H1 (cell line): ENCODE results near the gene COL8A1. TPM values are rescaled to one million over a fixed set of nuclear protein-coding genes. Genes with fewer than 3 reads are reported as not detected.

Experiments used
- CTCF ChIA-PET: fragments of 300-600 bp; sonication (Branson Sonifier 250); formaldehyde crosslinking; loops from one replicate; lab custom pipeline; 2021; ENCODE audit not compliant: partially characterized antibody; lab: Charles Lee
- POLR2A ChIA-PET: fragments of 300-600 bp; sonication (Branson Sonifier 250); formaldehyde crosslinking; loops from one replicate; lab custom pipeline; 2021; ENCODE audit warnings: inconsistent platforms; ENCODE audit not compliant: partially characterized antibody; lab: Charles Lee
- DNase-seq, 2 experiments: peaks; one replicate each; pipeline versions ENCODE4 v3.0.0 to v3.0.0-alpha.2; 2010 to 2022; ENCODE audit warnings: low spot score in 2 of 2, low read depth in 1 of 2, mixed read lengths in 1 of 2
- FAIRE-seq: peaks from 2 replicates; lab custom pipeline; 2011; peaks lifted over from hg19 to GRCh38; lab: Jason Lieb, UNC
- H2AFZ ChIP-seq: 2 replicates; pipeline ENCODE4 v1.8.1; 2012; ENCODE audit warnings: low read length, inconsistent platforms
- H2AK5ac ChIP-seq: 2 replicates; pipeline ENCODE4 v1.6.1; 2013; ENCODE audit warnings: low read depth, low read length
- H2BK120ac ChIP-seq: replicated peaks from 2 replicates; pipeline ENCODE3; 2013; ENCODE audit warnings: low read depth, low read length, inconsistent platforms
- H2BK12ac ChIP-seq: 2 replicates; pipeline ENCODE4 v1.6.1; 2013; ENCODE audit warnings: low read depth, low read length
- H2BK15ac ChIP-seq: 2 replicates; pipeline ENCODE4 v1.6.1; 2013; ENCODE audit warnings: low read length
- H2BK20ac ChIP-seq: 2 replicates; pipeline ENCODE4 v1.6.1; 2013; ENCODE audit warnings: low read length
- H2BK5ac ChIP-seq: 2 replicates; pipeline ENCODE4 v1.6.1; 2013; ENCODE audit warnings: low read depth, low read length
- H3K14ac ChIP-seq: 2 replicates; pipeline ENCODE4 v1.6.1; 2013; ENCODE audit warnings: inconsistent platforms; ENCODE audit not compliant: insufficient read length
- H3K18ac ChIP-seq: 2 replicates; pipeline ENCODE4 v1.6.1; 2013; ENCODE audit warnings: low read length; ENCODE audit errors: extremely low read depth
- H3K23ac ChIP-seq: 2 replicates; pipeline ENCODE4 v1.6.1; 2013; ENCODE audit warnings: inconsistent platforms; ENCODE audit not compliant: insufficient read length
- H3K23me2 ChIP-seq: 2 replicates; pipeline ENCODE4 v1.6.1; 2013; ENCODE audit warnings: low read depth, low read length
- H3K27ac ChIP-seq: 2 replicates; pipeline ENCODE4 v1.6.1; 2011; ENCODE audit warnings: low read depth, low read length, inconsistent platforms
- H3K27me3 ChIP-seq, 4 experiments: replicated peaks in 1 of 4; 1 replicate in 1 of 4; 2 replicates in 3 of 4; pipeline versions ENCODE4 v1.6.1 to v1.8.1; 2011 to 2013; ENCODE audit warnings: low read length in 3 of 4, mild to moderate bottlenecking in 3 of 4, inconsistent platforms in 2 of 4, mixed read lengths in 2 of 4, moderate library complexity in 1 of 4; ENCODE audit not compliant: control insufficient read depth in 3 of 4, insufficient read depth in 3 of 4; ENCODE audit errors: extremely low read depth in 1 of 4
- H3K36me3 ChIP-seq, 4 experiments: 2 replicates each; pipeline versions ENCODE4 v1.6.1 to v1.8.1; 2011 to 2013; ENCODE audit warnings: mild to moderate bottlenecking in 4 of 4, low read length in 3 of 4, moderate library complexity in 2 of 4, control low read depth in 1 of 4, inconsistent platforms in 1 of 4; ENCODE audit not compliant: insufficient read depth in 4 of 4, control insufficient read depth in 2 of 4
- H3K4ac ChIP-seq: replicated peaks from 2 replicates; pipeline ENCODE3; 2013; ENCODE audit warnings: low read length, low read depth, mixed read lengths, inconsistent platforms; ENCODE audit not compliant: insufficient read length
- H3K4me1 ChIP-seq, 4 experiments: replicated peaks in 1 of 4; 1 replicate in 1 of 4; 2 replicates in 3 of 4; pipeline versions ENCODE4 v1.6.1 to v1.8.1; 2011 to 2013; ENCODE audit warnings: low read length in 3 of 4, inconsistent platforms in 2 of 4, mixed read lengths in 1 of 4; ENCODE audit not compliant: insufficient read depth in 4 of 4, control insufficient read depth in 3 of 4
- H3K4me2 ChIP-seq, 2 experiments: 2 replicates each; pipeline versions ENCODE4 v1.6.1 to v1.8.1; 2011 to 2013; ENCODE audit warnings: low read depth in 2 of 2, low read length in 2 of 2, control low read depth in 1 of 2, inconsistent platforms in 1 of 2, mild to moderate bottlenecking in 1 of 2; ENCODE audit not compliant: insufficient read depth in 1 of 2
- H3K4me3 ChIP-seq, 4 experiments: fragments of 200-600, 300-600 bp in 1 of 4; sonication (generic), shearing (Covaris generic), sonication (Bioruptor Twin) in 1 of 4; 2 replicates each; pipeline versions ENCODE4 v1.5.1 to v1.8.1; 2011 to 2016; ENCODE audit warnings: low read length in 4 of 4, low read depth in 3 of 4, control low read depth in 2 of 4, inconsistent platforms in 2 of 4, mild to moderate bottlenecking in 2 of 4, mixed read lengths in 1 of 4, moderate library complexity in 1 of 4; ENCODE audit not compliant: insufficient read depth in 2 of 4; ENCODE audit errors: extremely low read depth in 1 of 4
- H3K56ac ChIP-seq: replicated peaks from 2 replicates; pipeline ENCODE3; 2013; ENCODE audit warnings: low read depth, mild to moderate bottlenecking, mixed read lengths, low read length, inconsistent platforms; ENCODE audit not compliant: insufficient read length
- H3K79me1 ChIP-seq: 2 replicates; pipeline ENCODE4 v1.6.1; 2013; ENCODE audit warnings: low read depth, low read length, control low read depth
- H3K79me2 ChIP-seq, 2 experiments: 2 replicates each; pipeline versions ENCODE4 v1.6.1 to v1.8.1; 2012 to 2013; ENCODE audit warnings: low read length in 2 of 2, mild to moderate bottlenecking in 2 of 2, inconsistent platforms in 1 of 2; ENCODE audit not compliant: insufficient read depth in 2 of 2, control insufficient read depth in 1 of 2
- H3K9ac ChIP-seq, 4 experiments: replicated peaks in 1 of 4; 1 replicate in 1 of 4; 2 replicates in 3 of 4; pipeline versions ENCODE4 v1.6.1 to v1.8.1; 2011 to 2013; ENCODE audit warnings: low read depth in 3 of 4, low read length in 3 of 4, control low read depth in 2 of 4, mild to moderate bottlenecking in 2 of 4, moderate library complexity in 2 of 4, inconsistent platforms in 1 of 4; ENCODE audit errors: extremely low read depth in 1 of 4
- H3K9me3 ChIP-seq, 2 experiments: 2 replicates each; pipeline versions ENCODE4 v1.6.1 to v1.8.1; 2012 to 2013; ENCODE audit warnings: mild to moderate bottlenecking in 2 of 2, moderate library complexity in 2 of 2, control low read depth in 1 of 2, inconsistent platforms in 1 of 2, low read depth in 1 of 2, low read length in 1 of 2, mixed read lengths in 1 of 2; ENCODE audit not compliant: insufficient read depth in 2 of 2
- H4K20me1 ChIP-seq, 2 experiments: replicated peaks in 1 of 2; 2 replicates each; pipeline versions ENCODE3 to v1.8.1; 2011 to 2013; ENCODE audit warnings: inconsistent platforms in 2 of 2, low read length in 2 of 2, mild to moderate bottlenecking in 1 of 2; ENCODE audit not compliant: insufficient read depth in 2 of 2, control insufficient read depth in 1 of 2
- H4K5ac ChIP-seq: 2 replicates; pipeline ENCODE4 v1.6.1; 2013; ENCODE audit warnings: low read length, low read depth, mixed read lengths, inconsistent platforms; ENCODE audit not compliant: insufficient read length
- H4K8ac ChIP-seq: 2 replicates; pipeline ENCODE4 v1.8.0; 2013; ENCODE audit warnings: mild to moderate bottlenecking, moderate library complexity, low read length, inconsistent platforms; ENCODE audit not compliant: insufficient read depth; ENCODE audit errors: extremely low read depth
- H4K91ac ChIP-seq: replicated peaks from 2 replicates; pipeline ENCODE3; 2013; ENCODE audit warnings: low read length, mixed read lengths, inconsistent platforms; ENCODE audit not compliant: insufficient read length
- BCL11A ChIP-seq, 2 experiments: IDR thresholded peaks; one replicate each; pipeline ENCODE4 v1.6.1; 2011; ENCODE audit warnings: low read depth in 2 of 2, low read length in 2 of 2, mild to moderate bottlenecking in 2 of 2
- CEBPB ChIP-seq: IDR thresholded peaks from 2 replicates; pipeline ENCODE4 v1.6.1; 2012; ENCODE audit warnings: low read depth, low read length
- EGR1 ChIP-seq: IDR thresholded peaks from 2 replicates; pipeline ENCODE4 v1.6.1; 2011; ENCODE audit warnings: low read depth, low read length, borderline replicate concordance
- GTF2F1 ChIP-seq: IDR thresholded peaks from 2 replicates; pipeline ENCODE4 v1.6.1; 2012; ENCODE audit warnings: low read depth, low read length, improper control_type of control experiment, borderline replicate concordance
- NRF1 ChIP-seq: IDR thresholded peaks from 2 replicates; pipeline ENCODE4 v1.6.1; 2011; ENCODE audit warnings: mild to moderate bottlenecking, low read depth, low read length, improper control_type of control experiment
- RAD21 ChIP-seq, 2 experiments: IDR thresholded peaks in 1 of 2; conservative IDR thresholded peaks in 1 of 2; 2 replicates each; pipeline ENCODE4 v1.6.1; 2011; ENCODE audit warnings: low read depth in 2 of 2, low read length in 2 of 2, improper control_type of control experiment in 1 of 2, inconsistent platforms in 1 of 2, mild to moderate bottlenecking in 1 of 2, moderate library complexity in 1 of 2
- SP1 ChIP-seq: IDR thresholded peaks from 2 replicates; pipeline ENCODE4 v1.6.1; 2011; ENCODE audit warnings: low read depth, low read length
- ZNF274 ChIP-seq: IDR thresholded peaks from 2 replicates; pipeline ENCODE4 v1.7.0; 2012; ENCODE audit warnings: low read length, borderline replicate concordance; ENCODE audit errors: extremely low read depth
- WGBS, 2 experiments: shearing (Covaris generic) in 1 of 2; methylation state at CpG; one replicate each; pipeline versions ENCODE4 v1.1.6 to v1.1.7; 2013 to 2015; ENCODE audit warnings: low lambda C conversion rate in 2 of 2, mixed read lengths in 2 of 2, inconsistent platforms in 1 of 2, low coverage in 1 of 2, missing lambda C conversion rate in 1 of 2; ENCODE audit not compliant: insufficient replicate concordance in 2 of 2, insufficient coverage in 1 of 2, insufficient read length in 1 of 2; ENCODE audit errors: extremely low coverage in 1 of 2, missing lambda C conversion rate in 1 of 2; 5-methylcytosine and 5-hydroxymethylcytosine counted together
- polyA plus RNA-seq, 7 experiments: library from polyadenylated mRNA; depleted of rRNA in 3 of 7; stranded (reverse) in 5 of 7; unstranded in 2 of 7; fragments of >200 nt in 5 of 7; fragments of 200-250 nt in 2 of 7; gene quantifications; 1 replicate in 5 of 7; 2 replicates in 1 of 7; 4 replicates in 1 of 7; pipeline versions ENCODE4 v1.2.1 to v1.2.3, GENCODE V29; 2011 to 2013; ENCODE audit warnings: missing spikeins in 2 of 7, mixed read lengths in 2 of 7
- total RNA-seq: library from RNA; stranded (reverse); fragmentation: NEBNext Ultra II Directional; extraction: Animal tissue kit (Norgen Biotek cat#: 25700); gene quantifications from 2 replicates; pipeline ENCODE4 v1.2.1, GENCODE V29; 2021

COL8A1 gene
- total and polyA plus RNA-seq, 2 of the 8 experiments (the other 6 are each of a cell fraction or from before 2014, with no cell fraction given), result 0.21 to 1.2 TPM

- H3K27ac ChIP-seq, result no peak overlapping the region
- no peak overlapping the region for H3K56ac ChIP-seq
- no peaks in the 10 kb centered on the region for H3K4me1 ChIP-seq
- no peak overlapping the region for H3K23ac ChIP-seq
- H4K5ac ChIP-seq, result no peak overlapping the region
- WGBS, 2 experiments, result 92% methylated on average over 2 of the region's 2 CpGs; no CpG with 5 or more reads in 1 of the 2 experiments
- H3K27me3 ChIP-seq, result no peaks in the 10 kb centered on the region
- H3K23me2 ChIP-seq, result no peaks in the 10 kb centered on the region
- CTCF ChIA-PET, result interaction anchor here (0.6 to 1.5 kb wide), 3 partner anchors 10 to 190 kb away, joined by 3 to 4 read pairs (median 3); no protein-coding TSS in a partner anchor
- H3K79me1 ChIP-seq, result no peaks in the 10 kb centered on the region
- no peak overlapping the region for H2AFZ ChIP-seq
- H3K9me3 ChIP-seq, result peaks cover 6 to 14% of the 10 kb centered on the region in 2 experiments; a peak in 3 of 4 replicates
- H4K20me1 ChIP-seq, result no peaks in the 10 kb centered on the region
- H2AK5ac ChIP-seq, result no peak overlapping the region
- H3K4ac ChIP-seq, result no peak overlapping the region
- H2BK20ac ChIP-seq, result no peak overlapping the region
- DNase-seq, result no peak
- no peak overlapping the region for H2BK15ac ChIP-seq
- H3K4me2 ChIP-seq, result no peak overlapping the region
- H3K36me3 ChIP-seq, result no peaks in the 10 kb centered on the region
- peak overlapping the region in 1 of 4 experiments; percentile 8; a peak in 1 of 7 replicates for H3K9ac ChIP-seq
- no peak overlapping the region for H3K14ac ChIP-seq
- H3K18ac ChIP-seq, result no peak overlapping the region
- H2BK12ac ChIP-seq, result no peak overlapping the region
- no peak for FAIRE-seq
- H3K4me3 ChIP-seq, result no peak overlapping the region
- H4K8ac ChIP-seq, result no peak overlapping the region
- POLR2A ChIA-PET, result no interaction called here
- H2BK120ac ChIP-seq, result no peak overlapping the region
- TF ChIP-seq CEBPB, result no peak
- TF ChIP-seq SP1, result no peak
- no peak for TF ChIP-seq BCL11A (IDR thresholded peaks at IDR 0.05; ENCODE audit: low read depth in 2 of 2, low read length in 2 of 2)
- no peak for TF ChIP-seq GTF2F1
- TF ChIP-seq NRF1, result no peak
- no peak for TF ChIP-seq ZNF274
- TF ChIP-seq RAD21 (IDR thresholded peaks at IDR 0.05 in 1 of 2, conservative IDR thresholded peaks at IDR 0.05 in 1 of 2; ENCODE audit: low read depth in 2 of 2, low read length in 2 of 2), result no peak
- no peak for TF ChIP-seq EGR1
- H4K91ac ChIP-seq, result no peak overlapping the region
- H2BK5ac ChIP-seq, result no peak overlapping the region
- H3K79me2 ChIP-seq, result no peaks in the 10 kb centered on the region
These were observed 103.2 kb downstream of the COL8A1 start for GRCh38 chr3:99741588-99741987.
